WTC11 (cell line): ENCODE measurements around the gene BABAM2. TPM values are rescaled to one million over a fixed set of nuclear protein-coding genes. Genes with fewer than 3 reads are reported as not detected.

Experiments used
- ATAC-seq: fragments of 200-7000 bp; cut with Tn5 transposase; 2 replicates; pipeline ENCODE4 v1.10.0; 2021; ENCODE audit warnings: mild to moderate bottlenecking, moderate library complexity
- CTCF ChIA-PET: fragments of 300-600 bp; sonication (Branson Sonifier 250); formaldehyde crosslinking; loops from one replicate; lab custom pipeline; 2021; ENCODE audit warnings: antibody characterized with exemption; lab: Charles Lee
- POLR2A ChIA-PET: fragments of 350-600 bp; sonication (Branson Sonifier 250); formaldehyde crosslinking; loops from one replicate; lab custom pipeline; 2021; ENCODE audit warnings: antibody characterized with exemption; lab: Charles Lee
- DNase-seq: peaks from one replicate; pipeline ENCODE4 v3.0.0; 2021; ENCODE audit warnings: low spot score
- H3K27ac Mint-ChIP-seq: 2 replicates; pipeline ENCODE4 v1.8.0; 2021; ENCODE audit warnings: mixed read lengths
- H3K27me3 Mint-ChIP-seq: 2 replicates; pipeline ENCODE4 v1.8.0; 2021; ENCODE audit warnings: low read depth, mild to moderate bottlenecking, moderate library complexity, mixed read lengths
- H3K36me3 Mint-ChIP-seq: 2 replicates; pipeline ENCODE4 v1.8.0; 2021; ENCODE audit warnings: mixed read lengths
- H3K4me1 Mint-ChIP-seq: 2 replicates; pipeline ENCODE4 v1.8.0; 2022; ENCODE audit warnings: mixed read lengths
- H3K4me3 Mint-ChIP-seq: 2 replicates; pipeline ENCODE4 v1.8.0; 2021; ENCODE audit warnings: mild to moderate bottlenecking, moderate library complexity, mixed read lengths
- H3K9me3 Mint-ChIP-seq: 2 replicates; pipeline ENCODE4 v1.8.0; 2021; ENCODE audit warnings: mixed read lengths
- CDX4 ChIP-seq: fragments of 250-450 bp; sonication (Bioruptor Pico); IDR thresholded peaks from 2 replicates; pipeline ENCODE4 v1.9.0; 2021; ENCODE audit warnings: moderate library complexity, mild to moderate bottlenecking, inconsistent platforms, borderline replicate concordance
- E2F1 ChIP-seq: sonication (generic); formaldehyde crosslinking; IDR thresholded peaks from 2 replicates; pipeline ENCODE4 v1.8.0; 2022; ENCODE audit warnings: mild to moderate bottlenecking, missing genetic modification reagents
- FOXP4 ChIP-seq: sonication (generic); formaldehyde crosslinking; IDR thresholded peaks from 2 replicates; pipeline ENCODE4 v1.8.0; 2022; ENCODE audit warnings: mild to moderate bottlenecking, missing genetic modification reagents
- GABPB1 ChIP-seq: sonication (generic); formaldehyde crosslinking; IDR thresholded peaks from 2 replicates; pipeline ENCODE4 v1.8.1; 2023; ENCODE audit warnings: mild to moderate bottlenecking, missing genetic modification reagents
- JUN ChIP-seq: sonication (generic); formaldehyde crosslinking; IDR thresholded peaks from 2 replicates; pipeline ENCODE4 v1.8.0; 2023; ENCODE audit warnings: mild to moderate bottlenecking, missing genetic modification reagents
- MLX ChIP-seq: sonication (generic); formaldehyde crosslinking; IDR thresholded peaks from 2 replicates; pipeline ENCODE4 v1.8.1; 2023; ENCODE audit warnings: mild to moderate bottlenecking, missing genetic modification reagents, moderate library complexity
- NR1H2 ChIP-seq: sonication (generic); formaldehyde crosslinking; IDR thresholded peaks from 2 replicates; pipeline ENCODE4 v1.9.0; 2021; ENCODE audit warnings: mild to moderate bottlenecking, moderate library complexity, missing genetic modification reagents
- OVOL2 ChIP-seq: fragments of 250-450 bp; sonication (Bioruptor Pico); IDR thresholded peaks from 2 replicates; pipeline ENCODE4 v1.9.0; 2021; ENCODE audit warnings: mild to moderate bottlenecking, borderline replicate concordance
- PRRX2 ChIP-seq: fragments of 250-450 bp; sonication (Bioruptor Pico); IDR thresholded peaks from 2 replicates; pipeline ENCODE4 v1.8.0; 2021; ENCODE audit warnings: mild to moderate bottlenecking
- TCF7 ChIP-seq: sonication (generic); formaldehyde crosslinking; IDR thresholded peaks from 2 replicates; pipeline ENCODE4 v1.8.0; 2022; ENCODE audit warnings: mild to moderate bottlenecking, low read depth, missing genetic modification reagents, moderate library complexity
- ZNF232 ChIP-seq: sonication (generic); formaldehyde crosslinking; IDR thresholded peaks from 2 replicates; pipeline ENCODE4 v1.8.0; 2022; ENCODE audit warnings: mild to moderate bottlenecking, missing genetic modification reagents
- ZNF263 ChIP-seq: sonication (generic); formaldehyde crosslinking; IDR thresholded peaks from 2 replicates; pipeline ENCODE4 v1.8.1; 2022; ENCODE audit warnings: low read depth, mild to moderate bottlenecking, moderate library complexity, missing genetic modification reagents
- ZNF423 ChIP-seq: fragments of 250-450 bp; sonication (Bioruptor Pico); IDR thresholded peaks from 2 replicates; pipeline ENCODE4 v2.1.2; 2022; ENCODE audit warnings: mild to moderate bottlenecking, moderate library complexity
- ZNF425 ChIP-seq: fragments of 250-450 bp; sonication (Bioruptor Pico); conservative IDR thresholded peaks from 2 replicates; pipeline ENCODE4 v1.9.0; 2021; ENCODE audit warnings: mild to moderate bottlenecking
- ZNF512 ChIP-seq: sonication (generic); formaldehyde crosslinking; IDR thresholded peaks from 2 replicates; pipeline ENCODE4 v1.8.1; 2022; ENCODE audit warnings: missing genetic modification reagents, borderline replicate concordance
- total RNA-seq: library from RNA; stranded (reverse); gene quantifications from 3 replicates; pipeline ENCODE4 v1.2.3, GENCODE V29; 2021

Gene BABAM2
- total RNA-seq, 1 experiment from 2014 or later = 16.5 TPM

GRCh38 chr2:28336982-28337627, 446.6 kb downstream of the BABAM2 start (continued):
- TF ChIP-seq OVOL2 = no peak
- TF ChIP-seq ZNF423 (CRISPR knock-in tag) = no peak
- no peak for TF ChIP-seq TCF7 (CRISPR knock-in tag)

GRCh38 chr2:28338046-28338817, 447.7 kb downstream of the BABAM2 start:
- TF ChIP-seq NR1H2 (no peak), E2F1 (no peak), ZNF512 (CRISPR knock-in tag) (no peak), CDX4 (CRISPR knock-in tag) (no peak), GABPB1 (no peak), JUN (no peak), MLX (CRISPR knock-in tag) (no peak), PRRX2 (CRISPR knock-in tag) (no peak), OVOL2 (no peak), ZNF263 (no peak), ZNF232 (no peak), FOXP4 (CRISPR knock-in tag) (no peak), ZNF425 (CRISPR knock-in tag) (no peak)
- no peak for ATAC-seq
- H3K9me3 Mint-ChIP-seq = no peaks in the 10 kb centered on the region
- ChIA-PET POLR2A (interaction anchor here (0.8 kb wide), 1 partner anchor 9 kb away, joined by 3 read pairs; no protein-coding TSS in a partner anchor), CTCF (no interaction called here)
- H3K27me3 Mint-ChIP-seq = no peaks in the 10 kb centered on the region
- H3K4me1 Mint-ChIP-seq = peaks cover 24% of the 10 kb centered on the region
- H3K4me3 Mint-ChIP-seq = no peak overlapping the region
- H3K36me3 Mint-ChIP-seq = no peaks in the 10 kb centered on the region
- peak overlapping the region; percentile 46; the same call in 1 of the 2 replicates for H3K27ac Mint-ChIP-seq
- no peak for DNase-seq
